ES-I3 (cell line): ENCODE data around the gene SPRY1.

ENCODE experiments used
- H3K36me3 ChIP-seq: 2 replicates; pipeline ENCODE4 v1.6.1; 2013; ENCODE audit warnings: mild to moderate bottlenecking, low read length, control low read depth, moderate library complexity; ENCODE audit not compliant: insufficient read depth
- H3K4me1 ChIP-seq: 2 replicates; pipeline ENCODE4 v1.6.1; 2013; ENCODE audit warnings: mild to moderate bottlenecking, control low read depth, low read length; ENCODE audit not compliant: insufficient read depth
- H3K9ac ChIP-seq: 2 replicates; pipeline ENCODE4 v1.6.1; 2013; ENCODE audit warnings: low read depth, mild to moderate bottlenecking, low read length, moderate library complexity
- H3K9me3 ChIP-seq: 2 replicates; pipeline ENCODE4 v1.6.1; 2013; ENCODE audit warnings: mild to moderate bottlenecking, low read length, moderate library complexity; ENCODE audit not compliant: control insufficient read depth, insufficient read depth

The SPRY1 gene

DNA sequence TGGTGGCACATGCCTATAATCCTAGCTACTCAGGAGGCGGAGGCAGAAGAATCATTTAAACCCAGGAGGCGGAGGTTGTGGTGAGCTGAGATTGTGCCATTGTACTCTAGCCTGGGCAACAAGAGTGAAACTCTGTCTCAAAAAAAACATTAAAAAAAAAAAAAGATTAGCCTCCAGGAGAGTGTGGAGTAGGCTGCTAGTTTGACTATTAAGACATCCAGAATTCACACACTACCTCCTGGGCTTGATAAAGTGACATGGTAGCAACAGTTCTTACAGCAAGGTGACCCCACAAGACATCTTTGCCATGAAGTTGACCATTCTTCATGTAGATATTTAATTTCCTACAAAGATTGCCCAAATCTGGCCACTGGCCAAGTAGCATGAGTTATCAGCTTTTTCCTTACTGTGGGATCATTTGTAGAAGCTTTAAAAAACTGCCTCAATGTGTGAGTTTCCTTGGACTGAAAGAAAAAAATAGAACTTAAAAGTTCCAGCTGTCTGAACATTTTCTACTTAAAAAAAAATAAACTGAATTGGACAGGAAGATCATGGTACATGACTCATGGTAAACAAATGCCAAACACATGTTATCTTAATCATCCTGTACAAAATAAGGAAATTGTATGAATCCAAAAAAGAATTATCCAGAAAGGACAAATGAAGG is 35.3 kb upstream of the SPRY1 start:
- no peak overlapping the region for H3K9ac ChIP-seq
- no peaks in the 10 kb centered on the region for H3K36me3 ChIP-seq
- peaks cover 5% of the 10 kb centered on the region for H3K9me3 ChIP-seq
- H3K4me1 ChIP-seq = no peaks in the 10 kb centered on the region; the same call in 1 of the 2 replicates

DNA sequence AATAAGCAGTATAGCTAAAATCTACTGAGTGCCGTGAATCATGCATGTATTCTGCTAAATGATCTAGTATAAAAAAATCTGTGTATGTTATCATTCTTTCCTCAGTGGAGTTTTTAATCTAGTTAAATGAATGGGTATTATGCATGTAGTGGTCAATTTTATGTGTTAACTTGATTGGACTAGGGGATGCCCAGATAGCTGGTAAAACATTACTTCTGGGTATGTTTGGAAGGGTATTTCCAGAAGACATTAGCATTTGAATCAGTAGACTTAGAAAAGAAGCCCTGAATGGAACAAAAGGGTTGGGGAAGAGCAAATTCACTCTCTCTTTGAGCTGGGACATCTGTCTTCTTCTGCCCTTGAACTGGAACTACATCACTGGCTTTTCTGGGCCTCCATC is 34.5 kb upstream of the SPRY1 start:
- Histone ChIP-seq H3K9ac (no peak overlapping the region), H3K36me3 (no peaks in the 10 kb centered on the region), H3K4me1 (no peaks in the 10 kb centered on the region; the same call in 1 of the 2 replicates), H3K9me3 (peaks cover 5% of the 10 kb centered on the region)

DNA sequence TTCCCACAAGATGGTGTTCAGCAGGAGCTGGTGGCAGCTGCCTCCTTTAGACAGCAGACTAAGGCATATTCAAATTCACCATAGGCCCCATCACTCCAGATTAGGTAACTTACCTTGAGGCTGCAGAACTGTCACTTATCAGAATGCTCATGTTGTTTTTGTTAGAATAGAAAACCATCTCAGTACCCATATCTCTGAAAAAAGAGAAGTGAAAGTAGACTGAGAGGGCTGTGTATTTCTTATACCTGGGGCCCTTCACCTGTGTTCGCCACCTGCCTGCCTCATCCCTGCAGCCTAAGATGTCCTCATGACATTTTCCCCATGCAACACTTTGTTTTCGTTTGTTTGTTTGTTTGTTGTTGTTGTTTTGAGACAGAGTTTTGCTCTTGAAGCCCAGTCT is 32.9 kb upstream of the SPRY1 start:
- no peaks in the 10 kb centered on the region for H3K36me3 ChIP-seq
- H3K9me3 ChIP-seq = peaks cover 5% of the 10 kb centered on the region
- H3K9ac ChIP-seq = no peak overlapping the region
- H3K4me1 ChIP-seq = no peaks in the 10 kb centered on the region; the same call in 1 of the 2 replicates

DNA sequence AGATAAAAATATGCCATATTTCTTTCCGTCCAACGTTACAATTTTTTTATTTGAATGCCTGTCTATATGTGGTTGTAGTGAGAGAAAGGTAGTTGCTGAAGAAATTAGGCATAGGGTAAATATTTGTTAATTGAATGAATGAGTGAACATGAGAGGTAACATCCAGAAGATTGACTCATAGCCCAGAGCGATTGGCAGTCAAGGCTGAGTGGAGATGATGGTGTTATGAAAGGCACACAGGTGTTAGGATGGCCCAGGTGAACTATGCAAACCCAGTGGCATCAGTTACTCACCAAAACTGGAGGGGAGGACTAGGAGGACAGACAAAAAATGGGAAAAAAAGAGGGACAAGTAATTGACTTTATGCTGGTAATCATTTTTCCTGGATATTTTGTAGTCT is 31.7 kb upstream of the SPRY1 start:
- Histone ChIP-seq H3K4me1 (no peaks in the 10 kb centered on the region; the same call in 1 of the 2 replicates), H3K9me3 (peaks cover 5% of the 10 kb centered on the region), H3K9ac (no peak overlapping the region), H3K36me3 (no peaks in the 10 kb centered on the region)

DNA sequence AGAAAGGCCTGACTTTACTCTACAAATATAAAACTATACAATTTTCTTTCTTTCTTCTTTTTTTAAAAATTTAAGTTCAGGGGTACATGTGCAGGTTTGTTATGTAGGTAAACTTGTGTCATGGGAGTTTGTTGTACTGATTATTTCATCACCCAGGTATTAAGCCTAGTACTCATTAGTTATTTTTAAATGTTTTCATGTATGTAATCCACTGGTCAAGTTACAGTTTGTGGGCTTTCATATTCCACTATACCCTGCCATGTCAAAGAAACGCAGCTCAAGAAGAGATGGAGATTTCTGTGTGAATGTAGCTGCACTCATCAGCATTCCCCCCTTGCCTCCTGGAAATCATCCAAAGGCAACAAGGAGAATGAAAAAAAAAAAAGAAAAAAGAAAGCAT is 31.2 kb upstream of the SPRY1 start:
- Histone ChIP-seq H3K9ac (no peak overlapping the region), H3K36me3 (no peaks in the 10 kb centered on the region), H3K4me1 (no peaks in the 10 kb centered on the region; the same call in 1 of the 2 replicates), H3K9me3 (peaks cover 5% of the 10 kb centered on the region)

DNA sequence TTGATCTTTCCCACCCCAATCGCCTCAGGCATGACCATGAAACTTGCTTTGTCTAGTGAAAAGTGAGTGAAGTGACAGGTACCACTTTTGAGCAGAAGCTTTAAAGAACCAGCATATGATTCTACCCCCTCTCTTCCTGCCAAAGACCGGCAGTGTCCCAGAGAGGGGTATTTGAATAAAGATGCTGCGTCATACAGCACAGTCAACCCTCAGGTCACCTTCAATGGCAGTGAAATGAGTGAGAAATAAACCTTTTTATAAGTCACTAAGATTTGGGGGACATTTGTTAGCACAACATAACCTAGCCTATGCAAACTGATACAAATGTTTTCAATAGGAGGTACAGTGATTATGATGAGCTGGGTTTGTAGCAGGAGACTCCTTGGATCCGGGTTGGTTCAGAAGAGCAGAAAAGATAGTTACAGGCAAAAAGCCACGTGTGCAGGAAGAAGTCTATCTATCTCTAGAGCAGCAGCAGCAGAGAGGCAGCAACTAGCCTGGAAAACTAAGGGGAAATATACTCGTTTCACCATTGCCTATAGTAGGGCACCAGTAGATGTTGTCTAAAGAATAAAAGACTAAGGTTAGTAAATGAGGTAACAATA is 30.3 kb upstream of the SPRY1 start:
- peaks cover 3% of the 10 kb centered on the region for H3K9me3 ChIP-seq
- no peaks in the 10 kb centered on the region; the same call in 1 of the 2 replicates for H3K4me1 ChIP-seq
- H3K9ac ChIP-seq = no peak overlapping the region
- H3K36me3 ChIP-seq = no peaks in the 10 kb centered on the region

DNA sequence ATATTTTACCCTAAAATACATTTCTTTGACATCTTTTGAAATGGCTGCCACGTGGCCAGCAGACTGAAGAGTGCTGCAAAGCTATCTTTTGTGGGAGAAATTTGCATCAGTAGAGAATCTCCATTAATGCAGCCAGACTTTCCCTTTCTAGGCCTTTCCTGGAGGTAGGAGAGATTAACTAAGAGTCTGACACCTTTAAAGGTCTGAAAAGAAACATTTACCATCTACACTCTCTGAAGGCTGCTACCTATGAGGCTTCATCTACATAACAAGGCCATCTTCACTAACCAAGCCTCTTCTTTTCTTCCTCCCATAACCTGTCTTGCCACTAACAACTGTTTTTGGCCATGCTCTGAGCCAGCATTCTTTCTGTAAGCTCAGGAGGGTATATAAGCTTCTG is 17.8 kb upstream of the SPRY1 start:
- no peak overlapping the region for H3K9ac ChIP-seq
- no peaks in the 10 kb centered on the region for H3K36me3 ChIP-seq
- H3K9me3 ChIP-seq = no peaks in the 10 kb centered on the region
- H3K4me1 ChIP-seq = peaks cover 39% of the 10 kb centered on the region

DNA sequence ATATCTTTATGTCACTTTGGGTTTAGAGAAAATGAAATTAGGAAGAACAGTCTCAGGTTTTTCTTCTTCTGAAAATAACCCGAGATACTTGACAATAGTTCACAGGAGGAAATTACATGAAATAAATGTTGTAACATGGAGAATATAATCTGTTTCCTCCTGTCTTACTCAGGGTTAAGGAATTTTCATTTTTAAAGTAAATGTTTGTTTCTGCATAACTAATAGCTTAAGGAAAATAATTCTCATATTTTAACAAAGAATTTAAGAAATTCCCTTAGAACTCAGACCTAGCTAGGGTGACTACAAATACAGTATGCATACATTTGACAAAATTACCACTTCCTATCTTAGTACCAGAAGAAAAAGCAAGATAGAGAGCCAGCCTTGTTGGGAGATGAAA is 17.2 kb upstream of the SPRY1 start:
- no peaks in the 10 kb centered on the region for H3K9me3 ChIP-seq
- no peak overlapping the region for H3K9ac ChIP-seq
- H3K36me3 ChIP-seq = no peaks in the 10 kb centered on the region
- peaks cover 39% of the 10 kb centered on the region for H3K4me1 ChIP-seq

DNA sequence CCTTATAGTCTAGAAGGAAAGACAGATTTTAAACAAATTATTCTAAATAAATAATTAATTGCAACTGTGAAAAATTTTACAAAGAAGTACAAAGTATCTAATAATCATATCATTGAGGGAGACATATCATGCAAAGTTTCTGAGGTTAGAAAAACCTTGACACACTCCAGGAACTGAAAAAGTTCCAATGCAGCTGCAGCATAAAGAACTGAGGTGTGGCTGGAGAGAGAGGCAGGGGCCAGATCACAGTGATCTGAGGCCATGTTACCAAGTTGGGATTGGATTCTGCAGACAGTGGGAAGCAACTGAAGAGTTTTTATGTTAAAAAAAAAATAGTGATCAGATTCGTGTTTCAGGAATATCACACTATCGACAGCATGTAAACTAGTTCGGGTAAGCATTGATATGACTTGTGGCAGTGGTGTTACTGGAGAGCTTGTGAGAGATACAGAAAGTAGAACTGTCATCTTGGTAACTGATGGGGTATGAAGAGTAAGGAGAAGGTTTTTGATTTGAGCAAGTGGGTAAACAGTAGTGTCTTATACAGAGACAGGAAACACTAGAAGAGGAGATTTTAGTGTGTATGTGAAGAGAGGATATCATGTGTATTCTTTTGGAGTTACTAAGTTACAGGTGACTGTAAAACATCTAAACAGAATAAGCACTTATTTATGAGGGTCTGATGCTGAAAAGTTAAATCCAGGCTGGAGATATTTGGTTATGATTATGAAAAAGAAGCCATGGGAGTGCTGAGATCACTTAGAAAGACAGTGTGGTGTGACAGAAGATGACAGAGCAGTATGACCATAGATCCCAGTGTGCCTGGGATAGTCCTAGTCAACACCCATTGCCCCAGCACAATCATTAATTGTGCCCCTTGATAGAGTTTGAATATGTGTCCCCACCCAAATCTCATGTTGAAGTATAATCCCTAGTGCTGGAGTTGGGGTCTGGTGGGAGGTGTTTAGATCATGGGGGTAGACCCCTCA is 15.6 kb upstream of the SPRY1 start:
- Histone ChIP-seq H3K36me3 (no peaks in the 10 kb centered on the region), H3K9ac (no peak overlapping the region), H3K9me3 (no peaks in the 10 kb centered on the region), H3K4me1 (peaks cover 39% of the 10 kb centered on the region)

DNA sequence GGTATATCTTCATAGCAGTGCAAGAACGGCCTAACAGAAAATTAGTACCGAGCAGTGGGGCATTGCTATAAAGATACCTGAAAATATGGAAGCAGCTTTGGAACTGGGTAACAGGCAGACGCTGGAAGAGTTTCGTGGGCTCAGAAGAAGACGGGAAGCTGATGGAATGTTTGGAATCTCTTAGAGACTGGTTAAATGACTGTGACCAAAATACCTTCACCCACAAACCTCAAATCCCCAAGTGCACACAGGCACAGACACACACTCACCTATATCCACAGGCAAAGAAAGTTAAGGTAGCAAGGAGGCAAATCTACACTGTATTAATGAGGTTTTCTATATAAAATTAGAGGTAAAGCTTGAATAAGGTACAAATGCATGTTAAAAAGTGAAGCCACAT is 14.6 kb upstream of the SPRY1 start:
- H3K9me3 ChIP-seq = no peaks in the 10 kb centered on the region
- H3K4me1 ChIP-seq = peaks cover 39% of the 10 kb centered on the region
- H3K9ac ChIP-seq = no peak overlapping the region
- no peaks in the 10 kb centered on the region for H3K36me3 ChIP-seq

DNA sequence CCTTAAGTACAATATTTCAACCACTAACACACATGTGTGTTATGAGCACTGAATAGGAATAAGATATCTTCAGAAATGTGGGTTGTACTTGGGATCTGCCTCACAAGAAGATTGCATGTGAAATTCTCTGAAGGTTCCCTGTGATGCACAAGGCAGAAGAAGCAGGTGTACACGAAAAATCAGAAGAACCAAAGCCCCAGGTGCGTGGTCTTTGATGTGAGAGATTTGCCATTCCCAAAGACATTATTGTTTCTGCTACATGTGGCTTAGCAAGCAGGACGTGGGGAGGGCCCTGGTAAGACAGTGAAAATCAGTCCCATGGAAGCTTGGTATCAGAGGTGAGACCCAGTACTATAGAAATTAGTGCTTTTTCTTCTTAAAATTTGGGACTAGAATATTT is 13.0 kb upstream of the SPRY1 start:
- Histone ChIP-seq H3K36me3 (no peaks in the 10 kb centered on the region), H3K4me1 (peaks cover 24% of the 10 kb centered on the region), H3K9ac (no peak overlapping the region), H3K9me3 (no peaks in the 10 kb centered on the region)

DNA sequence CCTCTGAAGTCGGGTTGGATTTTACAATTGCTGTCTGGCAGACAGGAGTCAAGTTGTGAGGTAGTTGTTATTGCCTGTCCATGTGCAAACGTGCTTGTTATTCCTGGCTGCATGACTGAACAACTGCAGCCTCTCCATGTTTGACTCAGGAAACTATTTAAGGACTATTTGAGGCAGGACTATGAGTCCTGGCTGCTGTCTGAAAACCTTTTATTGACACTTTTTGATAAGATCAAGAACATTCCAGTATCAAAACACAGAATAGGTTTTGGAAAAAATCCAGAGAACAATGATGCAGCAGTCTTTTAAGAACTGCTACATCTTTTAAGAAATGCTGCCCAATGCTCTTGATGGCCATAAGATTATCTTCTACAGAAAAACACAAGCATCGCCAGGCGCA is 10.0 kb upstream of the SPRY1 start:
- Histone ChIP-seq H3K4me1 (peaks cover 7% of the 10 kb centered on the region), H3K36me3 (no peaks in the 10 kb centered on the region), H3K9ac (no peak overlapping the region), H3K9me3 (no peaks in the 10 kb centered on the region)

DNA sequence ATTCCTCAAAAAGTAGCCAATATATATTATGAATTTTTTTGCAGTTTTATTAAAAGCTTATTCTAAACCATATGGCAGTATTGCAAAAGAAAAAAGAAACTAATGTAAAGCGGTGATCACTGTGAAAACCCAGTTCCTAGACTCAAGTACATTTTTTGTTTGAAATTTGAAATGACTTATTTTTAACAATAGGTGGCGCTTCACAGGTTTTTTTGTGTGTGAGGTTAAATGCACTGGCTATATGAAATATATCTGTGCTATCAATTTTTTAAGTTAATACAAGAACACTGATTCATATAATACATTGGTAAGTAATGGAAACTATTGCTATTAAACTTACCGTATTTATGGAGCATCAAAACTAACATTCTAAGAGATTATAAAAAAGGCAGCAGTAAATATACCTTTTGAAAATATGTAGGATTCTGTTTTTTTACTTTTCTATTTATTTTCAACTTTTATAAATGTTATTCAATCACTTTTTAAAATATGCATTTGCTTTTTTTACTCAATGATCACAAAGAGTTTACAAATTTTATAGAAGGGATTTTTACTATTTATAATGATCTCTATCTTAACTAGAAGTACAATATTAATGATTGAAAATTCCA is 5.6 kb upstream of the SPRY1 start:
- H3K4me1 ChIP-seq = peaks cover 7% of the 10 kb centered on the region
- H3K9ac ChIP-seq = no peak overlapping the region
- H3K36me3 ChIP-seq = no peaks in the 10 kb centered on the region
- H3K9me3 ChIP-seq = no peaks in the 10 kb centered on the region

DNA sequence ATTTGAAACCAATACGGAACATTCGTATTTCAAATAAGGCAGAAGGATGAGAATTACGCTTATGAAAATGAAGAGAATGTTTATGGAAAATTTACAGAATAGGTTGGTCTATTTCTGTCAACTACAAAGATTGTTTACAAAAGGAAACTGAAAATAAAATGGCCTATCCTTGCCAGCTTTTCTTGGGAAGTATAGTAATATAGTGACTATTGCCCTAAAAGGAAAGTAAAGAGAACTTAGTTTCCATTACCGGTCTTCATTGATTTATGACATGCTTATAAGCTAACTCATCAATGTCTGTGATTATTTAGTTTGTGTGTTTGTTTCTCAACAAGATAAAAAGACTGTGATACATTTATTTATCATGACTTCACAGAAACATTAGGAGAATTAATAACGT is 2.9 kb upstream of the SPRY1 start:
- H3K9ac ChIP-seq = no peak overlapping the region
- H3K9me3 ChIP-seq = no peaks in the 10 kb centered on the region
- peaks cover 7% of the 10 kb centered on the region for H3K4me1 ChIP-seq
- no peaks in the 10 kb centered on the region for H3K36me3 ChIP-seq
